Endometrial microvascular endothelial cells (primary cell): ENCODE data around the gene CST7. TPM values are rescaled to one million over a fixed set of nuclear protein-coding genes. Genes with fewer than 3 reads are reported as not detected.

Experiments used
- in situ Hi-C: cut with HindIII; loops from 2 replicates; pipeline ENCODE4 v1.10.0; 2017; ENCODE audit warnings: low sequenced_read_pairs, low pct_unique_long_range_greater_than_20kb; ENCODE audit errors: inconsistent ontology term
- total RNA-seq: library from RNA; depleted of rRNA; stranded (reverse); fragments of >200 nt; gene quantifications from one replicate; pipeline ENCODE4 v1.2.3, GENCODE V29; 2015; ENCODE audit errors: inconsistent ontology term

CST7 gene
- total RNA-seq, 1 donor from 2014 or later: not detected

- in situ Hi-C loops: no loop called here
Measured at GRCh38 chr20:24978513-24978912, 29.4 kb downstream of the CST7 start.

GRCh38 chr20:24979036-24979960 lies 30.2 kb downstream of the CST7 start:
- in situ Hi-C loops: no loop called here

- in situ Hi-C loops: no loop called here
Measured at GRCh38 chr20:24980291-24981053, 31.4 kb downstream of the CST7 start.

- in situ Hi-C loops: no loop called here
Measured at GRCh38 chr20:24981282-24981681, 32.2 kb downstream of the CST7 start.

- in situ Hi-C loops: no loop called here
Measured at GRCh38 chr20:24981790-24982189, 32.7 kb downstream of the CST7 start.

GRCh38 chr20:24983896-24984295 lies 34.8 kb downstream of the CST7 start:
- in situ Hi-C loops: no loop called here

GRCh38 chr20:24984961-24985640 lies 36.0 kb downstream of the CST7 start:
- in situ Hi-C loops: no loop called here

- in situ Hi-C loops: no loop called here
Measured at GRCh38 chr20:24985802-24986201, 36.7 kb downstream of the CST7 start.

GRCh38 chr20:24986436-24987015 lies 37.5 kb downstream of the CST7 start:
- in situ Hi-C loops: no loop called here

GRCh38 chr20:24987244-24987643 lies 38.2 kb downstream of the CST7 start:
- in situ Hi-C loops: no loop called here

- in situ Hi-C loops: no loop called here
Measured at GRCh38 chr20:24987873-24988835, 39.1 kb downstream of the CST7 start.

GRCh38 chr20:24989162-24989561 lies 40.1 kb downstream of the CST7 start:
- in situ Hi-C loops: no loop called here

- in situ Hi-C loops: no loop called here
Measured at GRCh38 chr20:24990810-24991252, 41.8 kb downstream of the CST7 start.

GRCh38 chr20:24991897-24992486 lies 42.9 kb downstream of the CST7 start:
- in situ Hi-C loops: no loop called here

GRCh38 chr20:24992487-24993205 lies 43.6 kb downstream of the CST7 start, which contains the start of gene APMAP:
Gene APMAP (minus strand): TSS chr20:24992751. CDS start chr20:24992688, 63 bp downstream.
- in situ Hi-C loops: no loop called here

- in situ Hi-C loops: no loop called here
Measured at GRCh38 chr20:24993337-24994185, 44.5 kb downstream of the CST7 start.
